Measurements from ENCODE around the gene TXNRD1. TPM values are rescaled to one million over a fixed set of nuclear protein-coding genes. Genes with fewer than 3 reads are reported as not detected.

Gene TXNRD1
- total RNA-seq, 2 experiments from 2014 or later = 80.9 to 82.7 TPM

DNA sequence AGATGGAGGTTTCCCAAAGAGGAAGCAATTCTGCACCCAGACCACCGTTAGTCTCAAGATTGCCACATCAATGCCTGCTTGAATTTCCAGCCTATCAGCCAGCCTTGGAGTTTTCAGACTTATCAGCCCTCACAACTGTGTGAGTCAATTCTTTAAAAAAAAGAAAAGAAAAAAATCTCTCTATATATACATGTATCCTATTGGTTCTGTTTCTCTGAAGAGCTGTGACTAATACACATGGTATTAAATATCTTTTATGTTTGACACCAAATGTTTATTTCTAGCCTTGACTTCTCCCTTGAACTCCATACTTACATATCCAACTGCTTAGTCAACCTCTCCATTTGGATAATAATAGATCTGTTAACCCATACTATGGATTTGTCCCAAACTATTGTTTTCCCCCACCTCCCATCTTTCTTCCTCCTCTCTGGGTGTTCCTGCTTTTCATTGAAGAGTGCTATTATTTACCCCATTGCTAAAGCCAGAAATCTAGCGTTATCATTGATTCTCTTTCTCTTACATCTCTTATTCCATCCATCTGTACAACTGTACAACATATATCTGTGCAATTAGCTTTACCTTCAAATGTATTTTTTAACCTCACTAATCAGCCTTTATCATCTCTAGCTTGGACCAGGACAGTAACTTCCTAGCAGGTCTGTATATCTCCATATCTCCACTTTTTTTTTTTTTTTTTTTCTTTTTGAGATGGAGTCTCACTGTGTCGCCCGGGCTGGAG is 65.3 kb downstream of the TXNRD1 start:
- H3K27ac Mint-ChIP-seq = no peak overlapping the region
- H3K4me3 Mint-ChIP-seq = no peak overlapping the region
- no peaks in the 10 kb centered on the region for H3K36me3 Mint-ChIP-seq (ENCODE audit: low read depth)
- CTCF ChIA-PET = interaction anchor here (1.1 to 2.5 kb wide), 2 partner anchors 15 to 23 kb away, joined by 3 to 5 read pairs; no protein-coding TSS in a partner anchor
- DNase-seq = no peak
- H3K4me1 Mint-ChIP-seq = peaks cover 12% of the 10 kb centered on the region
- POLR2A ChIA-PET = no interaction called here
- no peaks in the 10 kb centered on the region for H3K9me3 Mint-ChIP-seq
- peaks cover 2% of the 10 kb centered on the region for H3K27me3 Mint-ChIP-seq

DNA sequence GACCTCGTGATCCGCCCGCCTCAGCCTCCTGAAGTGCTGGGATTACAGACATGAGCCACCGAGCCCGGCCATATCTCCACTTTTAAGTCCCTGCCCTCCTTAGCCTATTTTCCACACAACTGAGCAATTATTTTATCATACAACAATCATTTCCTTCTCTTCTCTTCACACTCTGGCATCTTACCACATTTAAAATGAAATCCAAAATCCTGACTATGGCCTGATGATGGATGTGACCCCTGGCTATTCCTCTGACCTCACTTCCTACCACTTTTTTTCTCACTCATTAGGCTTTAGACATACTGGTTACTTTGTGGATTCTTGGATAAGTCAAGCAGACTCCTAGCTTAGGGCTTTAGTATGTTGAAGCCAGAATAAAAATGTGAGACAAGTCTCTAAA is 66.1 kb downstream of the TXNRD1 start:
- ChIA-PET CTCF (interaction anchor here (1.1 to 2.5 kb wide), 3 partner anchors 14 to 23 kb away, joined by 3 to 5 read pairs (median 5); partner anchors contain the start of gene EID3), POLR2A (no interaction called here)
- DNase-seq = no peak
- peaks cover 13% of the 10 kb centered on the region for H3K4me1 Mint-ChIP-seq
- H3K4me3 Mint-ChIP-seq = no peak overlapping the region
- no peaks in the 10 kb centered on the region for H3K36me3 Mint-ChIP-seq (ENCODE audit: low read depth)
- no peak overlapping the region for H3K27ac Mint-ChIP-seq
- H3K9me3 Mint-ChIP-seq = no peaks in the 10 kb centered on the region
- H3K27me3 Mint-ChIP-seq = peaks cover 2% of the 10 kb centered on the region

DNA sequence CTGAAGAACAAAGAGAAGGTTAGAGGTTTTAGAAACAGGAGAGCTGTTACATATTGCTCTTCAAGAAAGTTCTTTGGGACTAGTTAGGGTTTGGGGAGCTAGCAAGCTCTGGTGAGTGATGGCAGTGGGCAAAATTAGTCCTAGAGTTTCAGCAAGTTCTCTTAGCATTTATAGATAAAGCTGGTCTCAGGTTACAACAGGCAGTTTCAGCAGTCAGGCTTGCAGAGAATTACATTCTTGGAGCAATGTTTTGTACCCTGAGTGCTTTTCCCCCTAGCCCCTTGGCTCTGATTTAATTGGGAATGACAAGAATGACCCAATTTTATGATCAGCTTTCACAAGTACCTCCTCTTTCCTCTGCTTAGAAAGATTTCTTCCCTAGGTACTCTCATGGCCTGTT is 66.5 kb downstream of the TXNRD1 start:
- no peak for DNase-seq
- Mint-ChIP-seq H3K9me3 (no peaks in the 10 kb centered on the region), H3K4me3 (no peak overlapping the region), H3K27ac (no peak overlapping the region), H3K4me1 (peaks cover 14% of the 10 kb centered on the region), H3K36me3 (ENCODE audit: low read depth) (no peaks in the 10 kb centered on the region), H3K27me3 (peaks cover 2% of the 10 kb centered on the region)
- POLR2A ChIA-PET = no interaction called here
- CTCF ChIA-PET = interaction anchor here (1.3 kb wide), 1 partner anchor 21 kb away, joined by 5 read pairs; the partner anchor contains the start of gene EID3

DNA sequence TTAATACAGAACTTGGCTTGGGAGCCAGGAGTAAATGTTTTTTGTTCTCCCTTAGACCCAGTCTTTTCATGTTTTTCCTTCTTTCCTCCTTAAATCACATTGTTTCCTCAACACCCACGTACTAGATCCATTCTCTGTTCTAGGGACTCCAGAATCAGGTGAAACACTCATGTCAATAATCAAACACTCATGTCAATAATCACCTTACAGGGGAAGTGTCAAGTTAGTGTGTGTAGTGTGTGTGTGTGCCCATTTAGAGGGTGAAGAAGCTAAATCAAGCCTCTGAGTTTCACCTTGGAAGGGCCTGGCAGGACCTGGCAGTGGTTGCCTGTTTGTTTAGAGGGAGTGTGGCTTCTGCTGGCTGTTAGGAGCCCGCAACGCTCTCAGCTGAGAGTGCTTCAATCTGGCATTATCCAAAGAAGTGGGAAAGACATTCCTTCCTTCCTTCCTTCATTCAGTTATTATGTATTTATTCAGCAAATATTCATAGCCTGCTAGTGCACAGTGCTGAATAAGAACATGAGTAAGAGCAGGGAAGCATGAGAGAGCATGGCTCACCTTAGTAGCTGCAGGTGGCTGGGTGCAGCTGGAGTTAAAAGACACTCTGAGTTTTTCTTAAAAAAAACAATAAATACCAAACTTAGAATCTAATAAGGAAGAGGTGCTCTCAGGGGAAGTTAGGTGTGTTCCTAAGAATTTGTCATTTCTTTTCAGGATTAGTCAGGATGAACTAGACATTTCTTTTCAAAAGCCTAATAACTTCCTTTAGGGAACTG is 70.3 kb downstream of the TXNRD1 start:
- Mint-ChIP-seq H3K27ac (peak overlapping the region; percentile 97), H3K4me3 (peak overlapping the region; percentile 94), H3K4me1 (peaks cover 25% of the 10 kb centered on the region), H3K9me3 (no peaks in the 10 kb centered on the region), H3K36me3 (ENCODE audit: low read depth) (peaks cover 14% of the 10 kb centered on the region), H3K27me3 (peaks cover 2% of the 10 kb centered on the region)
- POLR2A ChIA-PET = no interaction called here
- DNase-seq = no peak
- CTCF ChIA-PET = interaction anchor here (1.4 to 2.4 kb wide), 4 partner anchors 9 to 70 kb away, joined by 3 to 16 read pairs (median 8); partner anchors contain the start of genes EID3 and TXNRD1

DNA sequence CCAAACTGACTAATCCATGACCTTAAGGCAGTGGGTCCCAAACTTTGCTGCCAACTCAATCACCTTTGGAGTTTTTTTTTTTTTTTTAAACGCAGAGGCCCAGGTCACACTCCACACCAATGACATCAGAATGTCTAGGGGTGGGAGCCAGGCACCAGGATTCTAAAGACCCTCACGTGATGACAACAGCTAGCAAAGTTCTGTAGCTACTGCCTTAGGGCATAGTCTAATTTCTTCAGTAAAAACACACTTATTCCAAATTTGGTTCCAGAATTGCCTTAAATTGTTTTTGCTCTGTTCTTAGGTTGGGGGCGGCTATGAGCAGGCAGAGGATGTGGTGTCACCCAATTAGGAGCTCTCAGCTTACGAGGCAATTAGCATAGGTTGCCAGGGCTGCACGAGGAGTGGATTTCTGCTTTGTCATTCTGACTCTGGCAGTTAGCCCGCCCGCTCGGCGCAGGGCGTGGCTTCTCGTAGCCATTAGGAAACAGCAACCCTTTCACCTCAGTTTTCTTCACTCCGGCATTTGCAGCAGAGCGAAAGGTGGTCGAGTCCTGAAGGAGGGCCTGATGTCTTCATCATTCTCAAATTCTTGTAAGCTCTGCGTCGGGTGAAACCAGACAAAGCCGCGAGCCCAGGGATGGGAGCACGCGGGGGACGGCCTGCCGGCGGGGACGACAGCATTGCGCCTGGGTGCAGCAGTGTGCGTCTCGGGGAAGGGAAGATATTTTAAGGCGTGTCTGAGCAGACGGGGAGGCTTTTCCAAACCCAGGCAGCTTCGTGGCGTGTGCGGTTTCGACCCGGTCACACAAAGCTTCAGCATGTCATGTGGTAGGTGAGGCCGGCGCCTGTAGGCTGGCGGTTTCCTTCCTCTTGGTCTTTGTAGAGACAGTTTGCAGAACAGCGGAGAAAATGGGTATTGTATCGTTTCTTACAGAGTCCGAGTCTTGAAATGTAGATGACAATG is 71.2 kb downstream of the TXNRD1 start:
- peaks cover 26% of the 10 kb centered on the region for H3K4me1 Mint-ChIP-seq
- ChIA-PET CTCF (interaction anchor here (0.8 to 2.4 kb wide), 6 partner anchors 8 to 766 kb away, joined by 3 to 16 read pairs (median 5); partner anchors contain the start of genes EID3 and TXNRD1), POLR2A (interaction anchor here (0.5 to 1.5 kb wide), 5 partner anchors 17 to 223 kb away, joined by 3 to 4 read pairs (median 3); partner anchors contain the start of gene EID3)
- peak; percentile 95 for DNase-seq
- H3K36me3 Mint-ChIP-seq (ENCODE audit: low read depth) = peaks cover 16% of the 10 kb centered on the region
- H3K27ac Mint-ChIP-seq = peak overlapping the region; percentile 97
- peak overlapping the region; percentile 94 for H3K4me3 Mint-ChIP-seq
- no peaks in the 10 kb centered on the region for H3K9me3 Mint-ChIP-seq
- H3K27me3 Mint-ChIP-seq = no peaks in the 10 kb centered on the region

DNA sequence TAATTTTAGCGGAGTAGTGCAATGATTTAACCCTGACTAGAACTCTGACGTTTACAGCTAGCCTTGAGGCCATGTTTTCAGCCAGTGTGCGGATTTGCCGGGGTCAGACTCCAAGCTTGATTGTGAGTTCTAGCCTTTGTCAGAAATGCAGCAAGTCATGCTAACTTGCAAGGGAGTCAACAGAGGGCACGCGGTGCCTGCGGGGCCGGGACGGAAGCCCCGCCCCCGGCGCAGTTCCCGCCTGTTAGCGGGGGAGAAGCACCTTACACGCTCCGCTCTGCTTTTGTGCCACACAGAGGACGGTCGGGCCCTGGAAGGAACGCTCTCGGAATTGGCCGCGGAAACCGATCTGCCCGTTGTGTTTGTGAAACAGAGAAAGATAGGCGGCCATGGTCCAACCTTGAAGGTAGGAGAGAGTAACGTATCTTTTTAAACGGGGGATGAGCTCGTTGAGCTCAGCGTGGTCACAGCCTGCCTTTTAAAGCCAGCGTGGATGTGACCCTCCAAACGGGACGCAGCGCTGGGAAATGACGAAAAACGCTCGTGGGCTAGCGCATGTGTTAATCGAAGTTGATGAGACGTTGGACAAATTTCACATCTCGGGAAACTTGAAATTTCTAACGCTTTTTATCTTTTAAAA is 73.2 kb downstream of the TXNRD1 start:
- H3K4me3 Mint-ChIP-seq = peak overlapping the region; percentile 94
- peak; percentile 87 for DNase-seq
- H3K27me3 Mint-ChIP-seq = no peaks in the 10 kb centered on the region
- peaks cover 33% of the 10 kb centered on the region for H3K36me3 Mint-ChIP-seq (ENCODE audit: low read depth)
- H3K27ac Mint-ChIP-seq = peak overlapping the region; percentile 97
- CTCF ChIA-PET = interaction anchor here (1.0 to 2.0 kb wide), 8 partner anchors 8 to 78 kb away, joined by 3 to 10 read pairs (median 3); partner anchors contain the start of gene EID3
- POLR2A ChIA-PET = interaction anchor here (1.5 kb wide), 1 partner anchor 15 kb away, joined by 4 read pairs; the partner anchor contains the start of gene EID3
- peaks cover 40% of the 10 kb centered on the region for H3K4me1 Mint-ChIP-seq
- no peaks in the 10 kb centered on the region for H3K9me3 Mint-ChIP-seq

DNA sequence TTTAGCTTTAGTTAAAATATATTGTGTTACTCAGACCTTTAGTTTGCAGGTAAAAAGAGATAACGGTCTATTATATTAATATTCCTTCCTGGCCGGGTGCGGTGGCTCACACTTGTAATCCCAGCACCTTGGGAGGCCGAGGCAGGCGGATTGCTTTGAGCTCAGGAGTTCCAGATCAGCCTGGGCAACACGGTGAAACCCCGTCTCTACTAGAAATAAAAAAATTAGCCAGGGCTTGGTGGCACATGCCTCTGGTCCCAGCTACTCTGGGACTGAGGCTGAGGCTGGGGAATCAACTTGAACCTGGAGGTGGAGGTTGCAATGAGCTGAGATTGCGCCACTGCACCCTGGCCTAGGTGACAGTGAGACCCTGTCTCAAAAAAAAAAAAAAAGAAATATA is 74.7 kb downstream of the TXNRD1 start:
- no peaks in the 10 kb centered on the region for H3K27me3 Mint-ChIP-seq
- DNase-seq = no peak
- peaks cover 51% of the 10 kb centered on the region for H3K4me1 Mint-ChIP-seq
- POLR2A ChIA-PET = no interaction called here
- no peaks in the 10 kb centered on the region for H3K9me3 Mint-ChIP-seq
- peaks cover 41% of the 10 kb centered on the region for H3K36me3 Mint-ChIP-seq (ENCODE audit: low read depth)
- no peak overlapping the region for H3K4me3 Mint-ChIP-seq
- CTCF ChIA-PET = interaction anchor here (0.5 to 2.0 kb wide), 2 partner anchors 13 to 165 kb away, joined by 3 to 10 read pairs; partner anchors contain the start of gene EID3
- no peak overlapping the region for H3K27ac Mint-ChIP-seq

DNA sequence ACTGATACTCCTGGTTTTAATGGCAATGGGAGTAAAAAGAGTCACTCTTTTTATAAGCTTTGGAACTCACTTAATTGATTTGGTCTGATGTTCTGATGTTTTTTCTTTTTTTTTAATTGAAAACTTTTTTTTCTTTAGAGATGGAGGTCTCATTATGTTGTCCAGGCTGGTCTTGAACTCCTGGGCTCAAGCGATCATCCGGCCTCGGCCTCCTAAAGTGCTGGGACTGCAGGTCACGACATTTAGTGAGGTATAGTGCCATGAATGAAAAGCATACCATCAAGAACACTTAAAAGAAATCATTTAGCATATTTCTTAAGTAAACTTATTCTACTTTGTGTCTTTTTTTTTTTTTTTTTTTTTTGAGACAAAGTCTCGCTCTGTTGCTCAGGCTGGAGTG is 75.3 kb downstream of the TXNRD1 start:
- H3K36me3 Mint-ChIP-seq (ENCODE audit: low read depth) = peaks cover 44% of the 10 kb centered on the region
- no peak overlapping the region for H3K4me3 Mint-ChIP-seq
- CTCF ChIA-PET = interaction anchor here (0.5 to 1.8 kb wide), 4 partner anchors 12 to 166 kb away, joined by 3 to 7 read pairs (median 4); no protein-coding TSS in a partner anchor

DNA sequence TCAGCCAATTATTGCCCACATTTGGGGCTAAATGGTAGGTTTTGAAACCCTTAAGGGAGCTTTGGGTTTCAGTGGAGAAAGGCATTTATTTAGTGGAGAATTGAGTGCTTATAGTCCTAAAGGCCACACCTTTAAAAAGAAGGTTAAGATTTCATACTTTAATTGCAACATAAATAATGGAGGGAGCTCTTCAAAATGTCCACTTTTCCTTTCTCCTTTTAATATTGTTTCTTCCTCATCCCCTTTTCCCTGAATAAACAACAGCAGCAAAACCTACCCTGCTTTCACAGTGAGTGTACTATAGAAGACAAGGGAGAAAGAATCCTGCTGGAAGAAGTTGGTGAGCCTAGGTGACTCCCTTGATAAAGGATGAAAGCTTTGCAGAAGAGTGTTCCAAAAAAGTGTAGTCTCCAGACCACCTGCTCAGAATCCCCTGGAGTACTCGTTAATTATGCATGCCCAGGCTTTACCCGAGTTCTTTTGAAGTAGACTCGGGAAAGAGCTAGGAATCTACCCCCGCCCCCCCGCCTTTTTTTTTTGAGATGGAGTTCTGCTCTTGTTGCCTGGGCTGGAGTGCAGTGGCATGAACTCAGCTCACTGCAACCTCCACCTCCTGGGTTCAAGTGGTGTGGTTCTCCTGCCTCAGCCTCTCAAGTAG is 76.4 kb downstream of the TXNRD1 start:
- DNase-seq = no peak
- ChIA-PET POLR2A (no interaction called here), CTCF (interaction anchor here (0.6 to 1.8 kb wide), 6 partner anchors 11 to 76 kb away, joined by 3 to 7 read pairs (median 4); partner anchors contain the start of genes EID3 and TXNRD1)
- Mint-ChIP-seq H3K27me3 (no peaks in the 10 kb centered on the region), H3K36me3 (ENCODE audit: low read depth) (peaks cover 47% of the 10 kb centered on the region), H3K27ac (peak overlapping the region; percentile 66), H3K9me3 (no peaks in the 10 kb centered on the region), H3K4me1 (peaks cover 47% of the 10 kb centered on the region), H3K4me3 (no peak overlapping the region)

More for the DNA sequence above, 75.3 kb downstream of the TXNRD1 start:
- H3K27me3 Mint-ChIP-seq = no peaks in the 10 kb centered on the region
- H3K9me3 Mint-ChIP-seq = no peaks in the 10 kb centered on the region
- H3K4me1 Mint-ChIP-seq = peaks cover 52% of the 10 kb centered on the region
- no peak overlapping the region for H3K27ac Mint-ChIP-seq
- no peak for DNase-seq
- POLR2A ChIA-PET = no interaction called here

DNA sequence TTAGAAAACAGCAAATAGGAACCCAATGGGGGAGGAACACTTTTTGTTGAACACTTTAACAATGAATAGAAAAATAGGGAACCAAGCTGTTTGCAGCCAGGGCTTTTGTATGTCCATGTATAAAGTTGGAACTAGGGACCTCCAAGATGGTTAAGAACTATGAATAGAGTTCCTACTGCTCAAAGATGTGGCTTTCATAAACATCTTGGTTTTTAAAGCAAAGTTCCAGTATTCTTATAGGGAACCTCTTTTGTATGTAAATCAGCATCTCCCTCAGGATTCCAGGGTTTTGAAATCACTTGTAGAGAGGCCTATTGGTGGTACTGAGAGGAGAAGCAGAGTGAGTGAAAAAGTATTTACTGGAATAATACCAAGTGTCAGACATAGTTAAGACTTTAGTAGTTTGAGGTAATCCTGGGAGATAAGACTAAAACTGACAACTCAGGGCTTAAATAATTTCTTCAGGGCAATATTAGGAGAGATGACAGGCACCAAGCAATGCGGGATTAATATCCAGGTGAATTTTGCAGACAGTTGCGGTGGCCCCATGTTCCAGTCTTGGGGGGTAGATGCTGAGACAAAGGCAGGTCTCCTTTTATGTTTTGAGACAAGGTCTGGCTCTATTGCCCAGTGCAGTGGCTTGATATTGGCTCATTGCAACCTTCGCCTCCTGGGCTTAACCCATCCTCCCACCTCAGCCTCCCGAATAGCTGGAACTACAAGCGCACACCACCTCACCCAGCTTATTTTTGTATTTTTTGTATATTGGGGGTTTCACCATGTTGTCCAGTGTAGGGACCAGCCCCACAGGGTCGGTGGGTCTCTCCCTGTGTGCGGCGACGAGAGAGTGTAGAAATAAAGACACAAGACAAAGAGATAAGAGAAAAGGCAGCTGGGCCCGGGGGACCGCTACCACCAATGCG is 77.6 kb downstream of the TXNRD1 start:
- Mint-ChIP-seq H3K9me3 (no peaks in the 10 kb centered on the region), H3K27ac (peak overlapping the region; percentile 25), H3K36me3 (ENCODE audit: low read depth) (peaks cover 49% of the 10 kb centered on the region), H3K4me3 (no peak overlapping the region), H3K4me1 (peaks cover 54% of the 10 kb centered on the region), H3K27me3 (no peaks in the 10 kb centered on the region)
- ChIA-PET CTCF (interaction anchor here (1.1 to 1.8 kb wide), 3 partner anchors 10 to 77 kb away, joined by 4 to 7 read pairs (median 7); partner anchors contain the start of gene TXNRD1), POLR2A (no interaction called here)
- no peak for DNase-seq

All from activated CD4-positive, alpha-beta T cell treated with anti-CD3 and anti-CD28 coated beads, Interleukin-2, amount 10 ng/mL, durations not matched to agents 7 days and 5 days (primary cell).